DMS79 (cell line): ENCODE results near the gene ZC3H12A.
"Not testable (repeated sequence)": the region's sequence is repeated elsewhere in the genome, so short reads cannot be mapped to it uniquely, and the experiment has no call there.

Source experiments
- DNase-seq: peaks from one replicate; lab custom pipeline; 2025; lab: John Stamatoyannopoulos, UW

The ZC3H12A gene

DNA sequence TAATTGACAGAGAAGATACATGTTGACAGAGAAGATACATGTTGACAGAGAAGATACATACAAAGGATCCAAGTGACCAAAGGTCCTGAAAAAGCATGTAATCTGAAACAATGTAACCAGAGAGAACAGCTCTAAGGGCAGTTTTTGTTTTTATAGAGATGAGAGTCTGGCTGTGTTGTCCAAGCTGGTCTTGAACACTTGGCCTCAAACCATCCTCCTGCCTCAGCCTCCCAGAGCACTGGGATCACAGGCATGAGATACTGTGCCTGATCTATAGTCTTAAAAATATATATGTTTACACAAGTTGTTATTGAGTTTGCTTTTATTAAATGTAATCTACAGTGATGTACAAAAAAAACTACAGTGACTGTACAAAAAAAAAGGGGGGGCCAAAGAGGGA is 27.7 kb downstream of the ZC3H12A start:
- DNase-seq: no peak

- not testable (repeated sequence) for DNase-seq
Measured at GRCh38 chr1:37502791-37503190, 28.4 kb downstream of the ZC3H12A start.

DNA sequence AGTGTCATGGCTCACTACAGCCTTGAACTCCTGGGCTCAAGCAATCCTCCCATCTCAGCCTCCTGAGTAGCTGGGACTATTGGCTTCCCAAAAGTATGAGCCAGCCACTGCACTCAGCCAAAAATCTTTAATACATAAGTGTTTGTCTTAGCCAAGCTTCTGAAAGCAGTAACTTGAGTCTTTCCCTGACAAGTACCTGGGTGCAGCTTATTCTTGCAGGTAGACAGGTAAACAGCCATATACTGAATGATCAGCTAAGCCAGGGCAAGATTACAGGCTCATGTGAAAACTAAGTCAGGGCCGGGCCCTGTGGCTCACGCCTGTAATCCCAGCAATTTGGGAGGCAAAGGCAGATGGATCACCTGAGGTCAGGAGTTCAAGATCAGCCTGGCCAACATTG is 32.4 kb downstream of the ZC3H12A start:
- DNase-seq: peak; percentile 17

DNA sequence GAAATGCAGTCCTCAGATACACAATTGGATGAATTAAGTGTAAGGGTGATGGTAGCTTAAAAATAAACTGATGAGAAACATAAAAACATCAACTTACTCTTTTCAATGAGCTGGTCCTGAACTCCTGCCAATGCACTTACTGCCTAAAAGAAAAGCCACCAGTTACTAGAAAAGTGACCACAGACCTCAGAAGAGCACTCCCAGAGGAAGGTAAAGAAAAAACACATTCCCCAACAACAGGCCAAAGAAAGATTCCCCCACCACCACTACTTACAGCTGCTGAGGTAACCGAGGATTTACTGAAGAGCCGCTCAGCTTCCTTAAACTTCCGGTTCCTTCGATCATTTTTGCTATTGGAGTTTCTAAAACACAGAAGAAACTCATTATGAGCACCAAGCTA is 34.8 kb downstream of the ZC3H12A start:
- peak; percentile 5 for DNase-seq

- DNase-seq: peak; percentile 81
Measured at GRCh38 chr1:37513795-37514349, 39.5 kb downstream of the ZC3H12A start.

DNA sequence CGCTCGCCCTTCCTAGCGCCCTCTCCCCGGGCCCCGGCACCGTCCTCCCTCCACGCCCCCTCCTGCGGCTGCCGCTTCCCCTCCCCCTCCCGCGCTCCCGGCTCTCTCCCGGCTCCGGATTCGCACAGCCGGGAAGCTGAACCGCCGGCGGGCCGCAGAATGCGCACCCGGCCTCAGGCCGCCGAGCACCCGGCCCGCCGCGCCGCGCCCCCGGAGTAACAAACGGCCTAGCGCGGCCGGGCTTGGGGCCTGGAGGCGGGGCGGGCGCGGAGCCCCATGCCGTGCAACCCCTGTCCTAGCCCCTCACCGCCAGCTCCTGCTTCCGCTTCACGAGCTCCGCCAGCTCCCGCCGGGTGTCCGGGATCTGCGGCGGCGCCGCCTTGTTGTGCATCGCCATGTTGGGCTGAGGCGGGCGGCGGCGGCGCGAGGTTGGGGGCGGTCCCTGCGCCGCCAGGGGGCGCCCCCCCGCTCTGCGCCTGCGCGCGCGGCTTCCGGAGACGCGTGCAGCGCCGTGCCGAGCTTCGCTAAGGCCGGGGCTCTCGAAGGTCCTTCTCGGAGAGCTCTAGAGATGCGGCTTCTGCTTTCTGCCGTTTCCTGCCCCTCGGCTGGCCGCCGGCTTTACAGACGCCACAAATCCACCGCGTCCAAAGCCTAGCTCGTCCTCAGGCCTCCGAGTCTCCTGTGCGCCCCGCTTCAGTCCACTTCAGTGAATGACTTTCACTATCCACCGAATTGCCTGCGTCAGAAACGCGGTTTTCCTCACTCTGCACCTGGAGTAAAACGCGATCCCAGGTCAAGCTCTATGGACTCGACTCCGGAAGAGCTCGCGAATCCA is 40.2 kb downstream of the ZC3H12A start, which contains the start of gene MEAF6:
Gene MEAF6 (minus strand): TSS at position 417 of the 835 bp plus-strand sequence. CDS start 20 bp downstream, at position 397.
- peak; percentile 83 for DNase-seq

DNA sequence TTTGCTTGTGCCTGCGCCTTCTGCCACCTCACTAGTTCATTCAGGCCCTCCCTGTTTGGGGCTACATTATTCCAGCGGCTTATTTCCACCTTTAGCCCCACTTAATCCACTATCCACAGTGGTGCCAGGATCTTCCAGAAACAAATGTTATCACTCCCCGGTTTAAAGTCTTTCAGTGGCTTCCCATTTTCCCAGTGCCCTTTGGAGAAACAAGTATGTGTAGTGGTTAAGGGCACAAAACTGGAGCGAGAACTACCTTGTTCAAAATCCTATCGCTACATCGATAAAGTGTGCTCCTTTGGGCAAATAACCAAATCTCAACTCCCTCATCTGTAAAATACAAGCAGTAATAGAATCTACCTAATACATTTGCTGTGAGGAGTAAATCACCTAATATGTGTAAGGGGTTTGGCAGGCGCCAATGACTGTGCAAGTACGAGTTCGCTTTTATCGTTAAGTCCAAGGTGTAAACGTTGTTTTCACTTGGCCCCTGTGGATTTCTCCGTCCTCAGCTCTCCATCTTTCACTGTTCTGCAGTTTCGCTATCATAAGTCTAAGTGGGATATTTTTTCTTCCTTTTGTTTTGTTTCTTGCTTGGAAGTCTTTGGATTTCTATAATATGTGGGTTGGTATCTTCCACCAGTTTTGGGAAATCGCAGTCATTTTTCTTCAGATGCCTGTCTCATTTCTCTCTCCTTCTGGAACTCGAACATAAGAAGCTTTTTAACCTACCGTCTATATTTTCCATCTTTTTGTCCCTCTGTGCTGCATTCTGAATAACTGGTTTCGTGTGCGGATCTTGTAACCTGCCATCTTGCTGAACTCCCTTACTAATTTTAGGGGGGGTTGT is 41.0 kb downstream of the ZC3H12A start:
- DNase-seq: no peak

DNA sequence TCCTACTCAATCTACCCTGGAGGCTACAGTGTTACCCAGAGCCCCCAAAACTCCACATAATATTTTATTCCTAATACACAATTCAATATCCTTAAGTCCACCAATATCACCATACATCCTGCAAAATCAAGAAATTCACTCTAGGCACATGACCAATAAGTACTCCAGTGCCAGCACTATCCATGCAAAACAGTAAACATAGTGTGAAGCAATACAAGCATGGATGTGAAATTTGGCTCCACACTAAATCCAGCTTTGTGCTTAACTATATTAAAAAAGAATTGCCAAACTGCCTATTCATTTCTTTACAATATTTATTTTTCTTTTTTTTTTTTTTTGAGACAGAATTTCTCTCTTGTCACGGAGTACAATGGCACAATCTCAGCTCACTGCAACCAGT is 43.2 kb downstream of the ZC3H12A start:
- no peak for DNase-seq

DNA sequence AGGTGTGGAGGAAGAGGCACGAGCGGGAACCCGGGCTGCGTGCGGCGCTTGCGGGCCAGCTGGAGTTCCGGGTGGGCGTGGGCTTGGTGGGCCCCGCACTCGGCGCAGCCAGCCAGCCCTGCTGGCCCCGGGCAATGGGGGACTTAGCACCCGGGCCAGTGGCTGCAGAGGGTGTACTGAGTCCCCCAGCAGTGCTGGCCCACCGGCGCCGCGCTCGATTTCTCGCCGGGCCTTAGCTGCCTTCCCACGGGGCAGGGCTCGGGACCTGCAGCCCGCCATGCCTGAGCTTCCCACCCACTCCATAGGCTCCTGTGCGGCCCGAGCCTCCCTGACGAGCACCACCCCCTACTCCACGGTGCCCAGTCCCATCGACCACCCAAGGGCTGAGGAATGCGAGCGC is 43.9 kb downstream of the ZC3H12A start:
- not testable (repeated sequence) for DNase-seq

DNA sequence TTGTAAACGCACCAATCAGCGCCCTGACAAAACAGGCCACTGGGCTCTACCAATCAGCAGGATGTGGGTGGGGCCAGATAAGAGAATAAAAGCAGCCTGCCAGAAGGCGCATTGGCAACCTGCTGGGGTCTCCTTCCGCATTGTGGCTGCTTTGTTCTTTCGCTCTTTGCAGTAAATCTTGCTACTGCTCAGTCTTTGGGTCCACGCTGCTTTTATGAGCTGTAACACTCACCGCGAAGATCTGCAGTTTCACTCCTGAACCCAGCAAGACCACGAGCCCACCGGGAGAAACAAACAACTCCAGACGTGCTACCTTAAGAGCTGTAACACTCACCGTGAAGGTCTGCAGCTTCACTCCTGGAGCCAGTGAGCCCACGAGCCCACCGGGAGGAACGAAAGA is 44.5 kb downstream of the ZC3H12A start:
- not testable (repeated sequence) for DNase-seq

DNA sequence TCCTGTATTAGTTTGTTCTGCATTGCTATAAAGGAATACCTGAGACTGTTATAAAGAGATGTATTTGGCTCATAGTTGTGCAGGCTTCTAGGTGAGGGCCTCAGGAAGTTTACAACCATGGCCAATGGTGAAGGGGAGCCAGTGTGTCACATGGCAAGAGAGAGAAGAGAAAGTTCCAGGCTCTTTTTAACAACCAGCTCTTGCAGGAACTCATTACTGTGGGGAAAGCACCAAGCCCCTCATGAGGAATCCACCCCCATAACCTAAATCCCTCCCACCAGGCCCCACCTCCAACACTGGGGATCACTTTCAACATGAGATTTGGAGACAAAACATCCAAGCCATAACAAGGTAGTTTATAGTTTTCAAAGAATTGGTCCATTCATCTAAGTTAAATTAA is 45.2 kb downstream of the ZC3H12A start:
- DNase-seq: no peak

DNA sequence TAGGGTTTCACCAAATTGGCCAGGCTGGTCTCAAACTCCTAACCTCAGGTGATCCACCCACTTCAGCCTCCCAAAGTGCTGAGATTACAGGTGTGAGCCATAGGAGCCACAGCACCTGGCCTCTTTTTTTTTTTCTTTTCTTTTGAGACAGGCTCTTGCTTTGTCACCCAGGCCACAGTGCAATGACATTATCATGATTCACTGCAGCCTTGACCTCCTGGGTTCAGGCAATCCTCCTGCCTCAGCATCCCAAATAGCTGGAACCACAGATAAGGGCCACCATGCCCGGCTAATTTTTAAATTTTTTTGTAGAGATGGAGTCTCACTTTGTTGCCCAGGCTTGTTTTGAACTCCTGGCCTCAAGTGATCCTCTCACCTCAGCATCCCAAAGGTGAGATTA is 55.5 kb downstream of the ZC3H12A start:
- DNase-seq: not testable (repeated sequence)

DNA sequence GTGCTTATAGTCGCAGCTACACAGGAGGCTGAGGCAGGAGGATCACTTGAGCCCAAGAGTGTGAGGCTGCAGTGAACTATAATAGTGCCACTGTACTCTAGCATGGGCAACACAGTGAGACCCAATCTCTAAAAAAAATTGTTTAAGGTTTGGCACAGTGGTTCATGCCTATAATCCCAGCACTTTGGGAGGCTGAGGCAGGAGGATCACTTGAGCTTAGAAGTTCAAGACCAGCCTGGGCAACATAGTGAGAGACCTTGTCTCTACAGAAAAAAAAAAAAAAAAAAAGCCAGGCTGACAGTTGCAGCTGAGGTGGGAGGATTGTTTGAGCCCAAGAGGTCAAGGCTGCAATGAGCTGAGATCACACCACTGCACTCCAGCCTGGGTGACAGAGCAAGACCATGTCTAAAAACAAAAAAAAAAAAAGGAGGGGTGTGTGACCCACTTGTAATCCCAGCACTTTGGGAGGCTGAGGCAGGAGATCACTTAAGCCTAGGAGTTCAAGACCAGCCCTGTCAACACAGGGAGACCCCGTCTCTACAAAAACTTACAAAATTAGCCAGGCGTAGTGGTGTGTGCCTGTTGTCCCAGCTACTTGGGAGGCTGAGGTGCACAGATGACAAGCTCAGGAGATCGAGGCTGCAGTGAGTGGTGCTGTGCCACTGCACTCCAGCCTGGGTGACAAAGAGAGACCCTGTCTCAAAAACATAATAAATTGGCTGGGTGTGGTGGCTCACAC is 58.2 kb downstream of the ZC3H12A start:
- DNase-seq: not testable (repeated sequence)

- no peak for DNase-seq
Measured at GRCh38 chr1:37533317-37534093, 59.1 kb downstream of the ZC3H12A start.
